Measurements from ENCODE around the gene CELF3. TPM values are rescaled to one million over a fixed set of nuclear protein-coding genes. Genes with fewer than 3 reads are reported as not detected.
"Not testable (repeated sequence)": the region's sequence is repeated elsewhere in the genome, so short reads cannot be mapped to it uniquely, and the experiment has no call there.

Gene CELF3
- total RNA-seq = 0.36 TPM

DNA sequence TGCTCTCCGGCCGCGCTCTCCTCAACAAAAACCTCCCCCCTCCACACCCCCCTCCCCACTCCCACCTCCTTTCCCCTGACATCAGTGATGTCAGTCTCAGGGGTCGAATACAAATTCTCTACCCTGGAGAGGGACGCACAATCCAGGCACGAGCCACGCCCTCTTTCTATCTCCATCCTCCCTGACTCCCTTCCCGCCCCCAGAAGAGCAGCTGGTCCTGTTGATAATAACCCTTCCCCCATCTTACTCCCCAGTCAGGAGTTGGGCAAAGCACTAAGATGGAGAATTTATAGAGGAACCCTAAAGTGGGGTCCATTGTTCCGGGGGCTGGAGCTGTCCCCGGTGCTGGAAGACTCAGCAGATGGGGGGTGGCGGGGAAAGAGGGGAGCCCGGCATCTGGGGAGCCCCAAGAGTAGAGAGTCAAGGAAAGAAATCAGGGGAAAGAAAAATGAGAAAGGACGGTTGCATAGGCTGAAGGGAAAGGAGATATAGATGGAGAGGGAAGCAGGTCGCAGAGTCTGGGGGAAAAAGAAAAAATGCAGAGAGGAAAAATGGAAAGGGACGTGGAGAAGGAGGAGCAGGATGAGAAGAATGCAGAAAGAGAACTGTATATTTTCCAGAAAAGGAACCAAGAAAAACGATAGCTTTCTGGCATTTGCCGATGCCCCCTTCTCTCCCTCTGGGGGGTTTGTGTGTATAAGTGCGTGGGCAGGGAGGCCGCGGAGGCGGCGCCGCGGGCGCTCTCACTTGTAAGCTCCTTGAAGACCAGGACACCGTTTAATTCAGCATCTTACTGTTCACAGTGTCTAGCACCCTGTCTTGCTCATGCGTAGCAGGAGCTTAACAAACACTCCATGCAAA lies at the start of gene CELF3:
TSS of gene CELF3 (minus strand) at position 33 of the 861 bp plus-strand sequence. CDS start 783 bp downstream, outside the sequence.
- DNase-seq (ENCODE audit: low spot score) (no peak), ATAC-seq (no peak)
- intact Hi-C loops (cut with DNase I) = no loop called here

DNA sequence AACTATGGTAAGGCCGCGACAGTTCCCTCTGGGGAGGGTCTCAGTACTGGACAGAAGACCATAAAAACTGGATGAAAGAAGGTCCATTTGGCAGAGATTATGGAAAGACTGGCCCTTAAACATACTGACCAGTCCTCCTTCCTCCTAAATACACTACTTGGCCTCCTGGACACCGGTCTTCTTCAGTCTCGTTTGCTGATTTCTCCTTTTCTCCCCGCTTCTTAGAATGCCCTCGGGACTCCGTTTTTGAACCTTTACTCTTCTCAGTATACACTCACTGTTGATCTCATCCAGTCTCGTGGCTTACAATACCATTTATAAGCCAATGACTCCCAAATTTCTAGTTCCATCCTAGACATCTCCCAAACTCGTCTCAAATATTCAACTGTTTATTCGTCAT lies 47.4 kb upstream of the CELF3 start:
- no peak for ATAC-seq
- DNase-seq (ENCODE audit: low spot score) = no peak
- intact Hi-C loops (cut with DNase I) = no loop called here

- DNase-seq (ENCODE audit: low spot score) (peak; percentile 85), ATAC-seq (peak; percentile 98)
- intact Hi-C loops (cut with DNase I) = no loop called here
Measured at GRCh38 chr1:151762941-151763921, 46.6 kb upstream of the CELF3 start, which contains the start of gene MRPL9. Gene MRPL9, minus strand, starts transcription at chr1:151763496. Its CDS starts 17 bp downstream, at chr1:151763479.

DNA sequence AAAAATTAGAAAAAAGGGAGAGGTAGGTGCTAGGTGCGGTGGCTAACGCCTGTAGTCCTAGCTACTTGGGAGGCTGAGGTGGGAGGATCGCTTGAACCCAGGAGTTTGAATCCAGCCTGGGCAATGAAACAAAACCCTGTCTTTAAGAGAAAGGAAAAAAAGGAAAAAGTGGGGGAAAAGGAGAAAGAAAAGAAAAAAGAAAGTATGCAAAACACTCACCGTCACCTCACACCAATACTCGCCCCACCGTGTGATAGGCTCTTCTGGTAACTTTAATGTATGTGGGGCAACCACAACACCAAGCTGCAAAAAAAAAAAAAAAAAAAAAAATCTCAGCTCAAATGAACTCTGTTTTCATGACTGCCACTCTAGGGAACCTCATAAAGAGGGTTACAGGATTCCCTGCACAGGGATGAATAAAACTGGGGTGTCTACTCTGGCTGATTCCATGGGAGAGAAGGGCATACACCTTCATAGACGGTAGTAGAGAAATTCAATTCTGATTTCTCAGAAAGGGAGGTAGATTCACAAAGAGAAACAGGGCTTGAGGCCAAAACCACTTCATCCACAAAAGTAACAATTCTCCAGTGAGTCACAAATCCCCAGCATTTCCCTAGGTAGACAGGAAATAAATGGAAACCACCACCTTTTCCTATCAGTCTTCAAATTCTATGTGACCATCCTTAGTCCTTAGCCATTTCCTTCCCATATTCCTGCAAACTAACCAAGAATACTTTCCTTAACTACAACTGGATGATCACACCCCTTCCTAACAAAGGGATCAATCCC lies 44.2 kb upstream of the CELF3 start:
- intact Hi-C loops (cut with DNase I) = no loop called here
- DNase-seq (ENCODE audit: low spot score) (no peak), ATAC-seq (no peak)

- ATAC-seq (no peak), DNase-seq (ENCODE audit: low spot score) (no peak)
- intact Hi-C loops (cut with DNase I) = no loop called here
Measured at GRCh38 chr1:151759241-151759640, 42.6 kb upstream of the CELF3 start.

- DNase-seq (ENCODE audit: low spot score) (no peak), ATAC-seq (no peak)
- intact Hi-C loops (cut with DNase I) = no loop called here
Measured at GRCh38 chr1:151756291-151756690, 39.7 kb upstream of the CELF3 start.

DNA sequence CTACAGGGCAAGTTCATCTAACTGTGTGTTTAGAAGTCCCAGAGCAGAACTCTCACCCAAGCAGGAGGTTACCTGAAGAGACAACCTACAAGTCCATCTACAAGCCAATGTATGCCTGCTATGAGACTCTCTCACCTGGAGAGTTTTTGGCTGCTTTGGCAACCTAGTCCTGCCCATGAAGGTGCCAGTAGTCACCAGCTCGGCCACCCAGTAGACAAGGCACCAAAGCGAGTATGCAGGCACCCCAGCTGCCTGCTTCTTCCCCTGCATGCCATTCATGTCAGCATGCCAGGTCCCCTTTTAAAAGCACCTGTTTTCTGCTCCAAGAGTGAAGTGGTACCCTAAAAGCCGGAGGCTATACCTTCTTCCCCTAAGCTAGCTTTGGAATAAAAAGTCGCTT lies 24.9 kb upstream of the CELF3 start:
- ATAC-seq (no peak), DNase-seq (ENCODE audit: low spot score) (no peak)
- intact Hi-C loops (cut with DNase I) = no loop called here

GRCh38 chr1:151739590-151740355 lies 23.2 kb upstream of the CELF3 start:
- no peak for ATAC-seq
- intact Hi-C loops (cut with DNase I) = loop anchor here (10.0 kb wide), 2 partner anchors 145 to 215 kb away; no protein-coding TSS in a partner anchor
- no peak for DNase-seq (ENCODE audit: low spot score)

DNA sequence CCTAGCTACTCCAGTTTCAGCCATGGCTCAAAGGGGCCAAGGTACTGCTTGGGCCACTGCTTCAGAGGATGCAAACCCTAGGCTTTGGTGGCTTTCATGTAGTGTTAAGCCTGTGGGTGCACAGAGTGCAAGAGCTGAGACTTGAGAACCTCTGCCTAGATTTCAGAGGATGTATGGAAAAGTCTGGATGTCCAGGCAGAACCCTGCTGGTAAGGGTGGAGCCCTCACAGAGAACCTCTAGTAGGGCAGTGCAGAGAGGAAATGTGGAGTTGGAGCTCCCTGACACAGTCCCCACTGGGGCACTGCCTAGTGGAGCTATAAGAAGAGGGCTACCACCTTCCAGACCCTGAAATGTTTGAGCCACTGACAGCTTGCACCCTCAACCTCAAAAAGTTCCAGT lies 20.9 kb upstream of the CELF3 start:
- no peak for ATAC-seq
- intact Hi-C loops (cut with DNase I) = loop anchor here (10.0 kb wide), 2 partner anchors 143 to 213 kb away; no protein-coding TSS in a partner anchor
- no peak for DNase-seq (ENCODE audit: low spot score)

DNA sequence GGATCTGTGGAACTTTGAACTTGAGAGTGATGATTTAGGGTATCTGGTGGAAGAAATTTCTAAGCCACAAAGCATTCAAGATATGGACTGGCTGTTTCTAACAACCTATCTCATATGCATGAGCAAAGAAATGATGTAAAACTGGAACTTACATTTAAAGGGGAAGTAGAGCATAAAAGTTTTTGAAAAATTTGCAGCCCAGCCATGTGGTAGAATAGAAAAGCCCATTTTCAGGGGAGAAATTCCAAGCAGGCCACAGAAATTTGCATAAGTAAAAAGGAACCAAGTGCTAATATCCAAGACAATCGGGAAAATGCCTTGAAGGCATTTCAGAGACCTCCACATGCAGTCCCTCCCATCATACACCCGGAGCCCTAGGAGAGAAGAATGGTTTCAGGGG lies 20.4 kb upstream of the CELF3 start:
- DNase-seq (ENCODE audit: low spot score) (no peak), ATAC-seq (no peak)
- intact Hi-C loops (cut with DNase I) = loop anchor here (10.0 kb wide), 2 partner anchors 142 to 212 kb away; no protein-coding TSS in a partner anchor

- intact Hi-C loops (cut with DNase I) = loop anchor here (10.0 kb wide), 2 partner anchors 139 to 209 kb away; no protein-coding TSS in a partner anchor
- not testable (repeated sequence) for DNase-seq (ENCODE audit: low spot score); ATAC-seq
Measured at GRCh38 chr1:151733995-151734394, 17.4 kb upstream of the CELF3 start.

- ATAC-seq (no peak), DNase-seq (ENCODE audit: low spot score) (no peak)
- intact Hi-C loops (cut with DNase I) = loop anchor here (10.0 kb wide), 2 partner anchors 138 to 208 kb away; no protein-coding TSS in a partner anchor
Measured at GRCh38 chr1:151733126-151733525, 16.5 kb upstream of the CELF3 start.

GRCh38 chr1:151729966-151730291 lies 13.3 kb upstream of the CELF3 start:
- intact Hi-C loops (cut with DNase I) = loop anchor here (10.0 kb wide), 2 partner anchors 135 to 205 kb away; no protein-coding TSS in a partner anchor
- no peak for DNase-seq (ENCODE audit: low spot score)

DNA sequence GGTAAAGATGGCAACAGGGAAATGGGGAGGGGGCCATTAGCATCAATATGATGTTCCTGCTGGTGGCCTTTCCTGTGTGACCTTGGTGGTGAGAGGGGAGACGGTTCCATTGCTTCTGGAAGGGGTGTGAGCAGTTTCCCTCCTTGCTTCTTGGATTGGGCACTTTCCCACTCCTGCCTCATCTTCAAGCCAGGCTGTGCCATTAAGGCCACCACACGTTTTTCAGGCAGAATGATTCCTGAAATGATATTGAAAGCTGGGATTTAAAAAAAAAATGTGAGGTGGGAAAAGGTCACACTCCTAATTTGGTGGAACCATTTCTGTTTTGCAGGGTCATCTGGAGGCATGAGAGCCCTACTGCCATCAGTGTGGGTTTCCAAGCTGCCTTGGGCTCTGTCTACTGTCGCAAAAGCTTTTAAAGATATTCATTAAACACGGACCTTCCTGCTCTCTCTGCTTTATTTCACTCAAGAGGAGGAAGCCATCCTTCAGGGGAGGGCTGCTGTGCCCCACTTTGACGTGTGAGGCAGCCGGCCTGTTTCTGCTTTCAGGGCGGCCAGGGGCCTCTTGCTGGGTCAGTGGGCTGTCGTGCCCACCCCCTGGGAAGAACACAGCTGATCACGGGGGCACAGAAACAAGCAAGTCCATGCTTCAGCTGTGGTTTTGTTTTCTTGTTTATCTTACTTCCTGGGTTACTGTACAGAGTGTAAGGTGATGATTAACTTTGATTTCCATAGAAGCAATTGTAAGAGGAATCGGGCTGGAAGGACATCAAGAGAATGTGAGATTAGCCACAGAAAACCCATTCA lies 12.8 kb upstream of the CELF3 start:
- no peak for DNase-seq (ENCODE audit: low spot score)
- intact Hi-C loops (cut with DNase I) = no loop called here
- ATAC-seq = no peak

More at GRCh38 chr1:151729966-151730291, 13.3 kb upstream of the CELF3 start:
- ATAC-seq = no peak

GRCh38 chr1:151728151-151729054 lies 11.8 kb upstream of the CELF3 start:
- ATAC-seq = peak; percentile 66
- intact Hi-C loops (cut with DNase I) = no loop called here
- no peak for DNase-seq (ENCODE audit: low spot score)

- ATAC-seq (no peak), DNase-seq (ENCODE audit: low spot score) (no peak)
- intact Hi-C loops (cut with DNase I) = no loop called here
Measured at GRCh38 chr1:151723726-151724370, 7.2 kb upstream of the CELF3 start.

Measured in sciatic nerve (tissue), 2 donors.